Measurements from ENCODE around the gene GMPR2. TPM values are rescaled to one million over a fixed set of nuclear protein-coding genes. Genes with fewer than 3 reads are reported as not detected.

The GMPR2 gene
- total and polyA plus RNA-seq, 10 donors: 42.2 to 85.6 (median 62.8) TPM

GRCh38 chr14:24273422-24273998, 40.8 kb downstream of the GMPR2 start:
- Histone ChIP-seq H3K27me3 (replicated peaks in 1 of 7) (no peaks in the 10 kb centered on the region), H3K4me1 (peaks cover 14 to 89% (median 71%) of the 10 kb centered on the region in 6 donors), H3K4me3 (no peak overlapping the region), H3K9me3 (no peaks in the 10 kb centered on the region), H3K36me3 (peaks cover 0 to 17% (median 10%) of the 10 kb centered on the region in 6 donors), H3K27ac (peak overlapping the region in 7 of 8 donors; percentile 58 to 100 (median 95))
- DNase-seq: no peak
- WGBS, 5 donors: 52 to 85% (median 74%) methylated on average over 3 of the region's 3 CpGs
- no peak for TF ChIP-seq CTCF (IDR thresholded peaks at IDR 0.05 in 8 of 11, conservative IDR thresholded peaks at IDR 0.05 in 3 of 11)
- no peak for TF ChIP-seq POLR2AphosphoS5 (IDR thresholded peaks at IDR 0.05)
- no peak for TF ChIP-seq POLR2A (IDR thresholded peaks at IDR 0.05)
- intact Hi-C loops (cut with DNase I; ENCODE audit: low total_unique reads): no loop called here

GRCh38 chr14:24274101-24274543, 41.4 kb downstream of the GMPR2 start:
- H3K27me3 ChIP-seq (replicated peaks in 1 of 7): no peaks in the 10 kb centered on the region
- 33 to 67% (median 39%) methylated on average over 3 of the region's 3 CpGs for WGBS, 5 donors
- peaks cover 16 to 95% (median 78%) of the 10 kb centered on the region in 6 donors for H3K4me1 ChIP-seq
- peaks cover 0 to 11% (median 4%) of the 10 kb centered on the region in 6 donors for H3K36me3 ChIP-seq
- TF ChIP-seq CTCF (IDR thresholded peaks at IDR 0.05 in 8 of 11, conservative IDR thresholded peaks at IDR 0.05 in 3 of 11): no peak
- no peak for TF ChIP-seq POLR2A (IDR thresholded peaks at IDR 0.05)
- TF ChIP-seq POLR2AphosphoS5 (IDR thresholded peaks at IDR 0.05): peak in 1 of 3 donors; percentile 65
- no peak overlapping the region for H3K4me3 ChIP-seq
- no peaks in the 10 kb centered on the region for H3K9me3 ChIP-seq
- H3K27ac ChIP-seq: peak overlapping the region in 7 of 8 donors; percentile 58 to 100 (median 95)
- DNase-seq: no peak
- intact Hi-C loops (cut with DNase I; ENCODE audit: low total_unique reads): no loop called here

GRCh38 chr14:24277071-24277470, 44.3 kb downstream of the GMPR2 start:
- Histone ChIP-seq H3K9me3 (no peaks in the 10 kb centered on the region), H3K27me3 (replicated peaks in 1 of 7) (no peaks in the 10 kb centered on the region), H3K27ac (peak overlapping the region; percentile 53 to 100 (median 84)), H3K36me3 (no peaks in the 10 kb centered on the region), H3K4me3 (peak overlapping the region in 1 of 8 donors; percentile 46), H3K4me1 (peaks cover 17 to 100% (median 89%) of the 10 kb centered on the region in 6 donors)
- intact Hi-C loops (cut with DNase I; ENCODE audit: low total_unique reads): no loop called here
- TF ChIP-seq POLR2AphosphoS5 (IDR thresholded peaks at IDR 0.05) (no peak), CTCF (IDR thresholded peaks at IDR 0.05 in 8 of 11, conservative IDR thresholded peaks at IDR 0.05 in 3 of 11) (no peak), POLR2A (IDR thresholded peaks at IDR 0.05) (no peak)
- peak; percentile 66 for DNase-seq
- 84 to 94% (median 87%) methylated on average over 6 of the region's 6 CpGs for WGBS, 5 donors

- no peaks in the 10 kb centered on the region for H3K9me3 ChIP-seq
- peak overlapping the region in 1 of 8 donors; percentile 46 for H3K4me3 ChIP-seq
- DNase-seq: peak; percentile 83
- H3K36me3 ChIP-seq: no peaks in the 10 kb centered on the region
- intact Hi-C loops (cut with DNase I; ENCODE audit: low total_unique reads): no loop called here
- TF ChIP-seq CTCF (IDR thresholded peaks at IDR 0.05 in 8 of 11, conservative IDR thresholded peaks at IDR 0.05 in 3 of 11): no peak
- TF ChIP-seq POLR2A (IDR thresholded peaks at IDR 0.05): no peak
- TF ChIP-seq POLR2AphosphoS5 (IDR thresholded peaks at IDR 0.05): peak in 2 of 3 donors; percentile 15 to 51
- no peaks in the 10 kb centered on the region for H3K27me3 ChIP-seq (replicated peaks in 1 of 7)
- peaks cover 17 to 100% (median 85%) of the 10 kb centered on the region in 6 donors for H3K4me1 ChIP-seq
- H3K27ac ChIP-seq: peak overlapping the region; percentile 53 to 100 (median 84)
- 45 to 55% (median 47%) methylated on average over 11 of the region's 11 CpGs for WGBS, 5 donors
These were observed 45.0 kb downstream of the GMPR2 start for GRCh38 chr14:24277606-24278321.

All from spleen (tissue), 11 donors.